HEK293 (cell line): ENCODE data around the gene C16orf86.
A peak's percentile ranks its signal among the peaks of the same experiment; 100 is the strongest.

Source experiments
- CTCF ChIA-PET: fragments of 350-600 bp; formaldehyde crosslinking; extraction: SDS; loops from one replicate; lab custom pipeline; 2021; ENCODE audit warnings: antibody characterized with exemption; lab: Yijun Ruan, JAX
- POLR2A ChIA-PET: fragments of 300-600 bp; formaldehyde crosslinking; extraction: SDS; loops from one replicate; lab custom pipeline; 2020; ENCODE audit warnings: antibody characterized with exemption, inconsistent platforms; lab: Yijun Ruan, JAX
- H3K27ac ChIP-seq: fragments of 200-500 bp; sonication (Bioruptor generic); 2 replicates; pipeline ENCODE4 v1.5.1; 2014; ENCODE audit warnings: low read depth, low read length, control low read depth, inconsistent platforms; ENCODE audit errors: extremely low read depth
- H3K36me3 ChIP-seq, 2 experiments: fragments of 200-500 bp in 1 of 2; sonication (Bioruptor generic) in 1 of 2; 1 replicate in 1 of 2; 2 replicates in 1 of 2; pipeline ENCODE4 v1.5.1; 2014 to 2017; ENCODE audit warnings: inconsistent platforms in 2 of 2, low read length in 2 of 2; ENCODE audit not compliant: control insufficient read depth in 2 of 2, insufficient read depth in 1 of 2
- H3K4me1 ChIP-seq: fragments of 200-500 bp; sonication (Bioruptor generic); 2 replicates; pipeline ENCODE4 v1.5.1; 2014; ENCODE audit warnings: mild to moderate bottlenecking, low read length, inconsistent platforms; ENCODE audit not compliant: control insufficient read depth, insufficient read depth
- H3K4me3 ChIP-seq: 2 replicates; pipeline ENCODE4 v1.5.1; 2011; ENCODE audit warnings: low read depth, mild to moderate bottlenecking, control low read depth, low read length, moderate library complexity
- H3K9me3 ChIP-seq: fragments of 200-500 bp; sonication (Bioruptor generic); 2 replicates; pipeline ENCODE4 v1.5.1; 2014; ENCODE audit warnings: low read depth, low read length, inconsistent platforms; ENCODE audit not compliant: control insufficient read depth, insufficient read depth
- BCL11A ChIP-seq: fragments of 450-650 bp; formaldehyde crosslinking; IDR thresholded peaks from 2 replicates; pipeline ENCODE4 v1.5.1; 2016; ENCODE audit warnings: low read depth, missing biosample characterization, missing genetic modification characterization
- GLIS1 ChIP-seq: fragments of 450-650 bp; formaldehyde crosslinking; IDR thresholded peaks from 2 replicates; pipeline ENCODE4 v1.5.1; 2016; ENCODE audit warnings: missing biosample characterization, missing genetic modification characterization
- SCRT1 ChIP-seq: fragments of 450-650 bp; formaldehyde crosslinking; IDR thresholded peaks from 2 replicates; pipeline ENCODE4 v1.5.1; 2016; ENCODE audit warnings: missing biosample characterization, missing genetic modification characterization, borderline replicate concordance
- SCRT2 ChIP-seq: fragments of 450-650 bp; formaldehyde crosslinking; IDR thresholded peaks from 2 replicates; pipeline ENCODE4 v1.5.1; 2016; ENCODE audit warnings: missing biosample characterization, missing genetic modification characterization
- SETDB1 ChIP-seq: IDR thresholded peaks from one replicate; pipeline ENCODE4 v1.6.1; 2017; ENCODE audit warnings: mild to moderate bottlenecking, low read length, moderate library complexity, mixed read lengths; ENCODE audit not compliant: insufficient read length
- ZBTB17 ChIP-seq: fragments of 450-650 bp; formaldehyde crosslinking; IDR thresholded peaks from 2 replicates; pipeline ENCODE4 v1.5.1; 2016; ENCODE audit warnings: missing biosample characterization, missing genetic modification characterization
- ZBTB21 ChIP-seq: fragments of 450-650 bp; formaldehyde crosslinking; IDR thresholded peaks from 2 replicates; pipeline ENCODE4 v1.5.1; 2017; ENCODE audit warnings: missing biosample characterization, missing genetic modification characterization
- ZBTB49 ChIP-seq: fragments of 450-650 bp; formaldehyde crosslinking; IDR thresholded peaks from 2 replicates; pipeline ENCODE4 v1.5.1; 2016; ENCODE audit warnings: missing biosample characterization, missing genetic modification characterization, low read depth
- ZNF140 ChIP-seq: fragments of 450-650 bp; formaldehyde crosslinking; IDR thresholded peaks from 2 replicates; pipeline ENCODE4 v1.5.1; 2016; ENCODE audit warnings: missing biosample characterization, missing genetic modification characterization
- ZNF148 ChIP-seq: fragments of 450-650 bp; formaldehyde crosslinking; IDR thresholded peaks from 2 replicates; pipeline ENCODE4 v1.5.0; 2017; ENCODE audit warnings: missing biosample characterization, missing genetic modification characterization, borderline replicate concordance
- ZNF157 ChIP-seq: fragments of 450-650 bp; formaldehyde crosslinking; IDR thresholded peaks from 2 replicates; pipeline ENCODE4 v1.5.1; 2016; ENCODE audit warnings: missing biosample characterization, missing genetic modification characterization
- ZNF223 ChIP-seq: fragments of 450-650 bp; formaldehyde crosslinking; IDR thresholded peaks from 2 replicates; pipeline ENCODE4 v1.5.1; 2016; ENCODE audit warnings: missing biosample characterization, missing genetic modification characterization
- ZNF248 ChIP-seq: fragments of 450-650 bp; formaldehyde crosslinking; IDR thresholded peaks from 2 replicates; pipeline ENCODE4 v1.5.1; 2017; ENCODE audit warnings: missing biosample characterization, missing genetic modification characterization
- ZNF514 ChIP-seq: fragments of 450-650 bp; formaldehyde crosslinking; IDR thresholded peaks from 2 replicates; pipeline ENCODE4 v1.5.1; 2016; ENCODE audit warnings: missing biosample characterization, missing genetic modification characterization
- ZNF776 ChIP-seq: fragments of 450-650 bp; formaldehyde crosslinking; IDR thresholded peaks from 2 replicates; pipeline ENCODE4 v1.5.0; 2017; ENCODE audit warnings: missing biosample characterization, missing genetic modification characterization, borderline replicate concordance
- ZNF791 ChIP-seq: fragments of 450-650 bp; formaldehyde crosslinking; IDR thresholded peaks from 2 replicates; pipeline ENCODE4 v1.5.1; 2016; ENCODE audit warnings: missing biosample characterization, missing genetic modification characterization
- ZNF843 ChIP-seq: fragments of 450-650 bp; formaldehyde crosslinking; IDR thresholded peaks from 2 replicates; pipeline ENCODE4 v1.5.1; 2016; ENCODE audit warnings: missing biosample characterization, missing genetic modification characterization
- ZSCAN5A ChIP-seq: fragments of 450-650 bp; formaldehyde crosslinking; IDR thresholded peaks from 2 replicates; pipeline ENCODE4 v1.5.1; 2016; ENCODE audit warnings: missing biosample characterization, missing genetic modification characterization
- ZXDB ChIP-seq: fragments of 450-650 bp; formaldehyde crosslinking; IDR thresholded peaks from 2 replicates; pipeline ENCODE4 v1.5.1; 2016; ENCODE audit warnings: missing biosample characterization, missing genetic modification characterization
- TF ChIP-seq, protein P1 (sequence below): fragments of 450-650 bp; formaldehyde crosslinking; IDR thresholded peaks from 2 replicates; pipeline ENCODE4 v1.5.1; 2017; ENCODE audit warnings: missing biosample characterization, missing genetic modification characterization
- TF ChIP-seq, protein P2 (sequence below): fragments of 450-650 bp; formaldehyde crosslinking; IDR thresholded peaks from 2 replicates; pipeline ENCODE4 v1.5.1; 2016; ENCODE audit warnings: missing biosample characterization, missing genetic modification characterization

C16orf86 gene

DNA sequence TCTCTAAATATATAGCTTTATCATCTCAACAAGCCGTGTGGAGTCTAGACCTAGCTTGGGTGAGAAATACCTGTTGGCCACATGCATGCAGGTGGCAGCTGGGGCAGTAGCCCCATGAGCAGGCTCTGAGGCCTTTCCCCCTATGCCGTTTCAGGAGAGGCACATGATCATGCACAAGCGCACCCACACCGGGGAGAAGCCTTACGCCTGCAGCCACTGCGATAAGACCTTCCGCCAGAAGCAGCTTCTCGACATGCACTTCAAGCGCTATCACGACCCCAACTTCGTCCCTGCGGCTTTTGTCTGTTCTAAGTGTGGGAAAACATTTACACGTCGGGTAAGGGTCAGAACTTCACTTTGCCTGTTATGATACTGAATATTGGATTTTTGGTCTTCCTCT is 38.4 kb upstream of the C16orf86 start:
- ChIA-PET POLR2A (interaction anchor here (0.5 to 0.6 kb wide), 2 partner anchors 45 to 107 kb away, joined by 3 to 4 read pairs; no protein-coding TSS in a partner anchor), CTCF (interaction anchor here (0.6 to 0.9 kb wide), 4 partner anchors 16 to 84 kb away, joined by 3 to 4 read pairs (median 3); no protein-coding TSS in a partner anchor)
- no peak overlapping the region for H3K4me3 ChIP-seq
- no peaks in the 10 kb centered on the region for H3K9me3 ChIP-seq
- no peak for TF ChIP-seq ZBTB17 (tag by site-specific recombination)
- 0 out of 2 replicates have a peak, but pooled peaks have one; percentile 21 for TF ChIP-seq SCRT1 (tag by site-specific recombination)
- TF ChIP-seq SCRT2 (tag by site-specific recombination), result 0 out of 2 replicates have a peak, but pooled peaks have one; percentile 28
- no peak overlapping the region for H3K27ac ChIP-seq
- peaks cover 60 to 75% of the 10 kb centered on the region in 2 experiments for H3K36me3 ChIP-seq
- no peaks in the 10 kb centered on the region for H3K4me1 ChIP-seq

- Histone ChIP-seq H3K27ac (no peak overlapping the region), H3K36me3 (peaks cover 49 to 78% of the 10 kb centered on the region in 2 experiments; a peak in 2 of 3 replicates), H3K9me3 (no peaks in the 10 kb centered on the region), H3K4me3 (no peak overlapping the region), H3K4me1 (no peaks in the 10 kb centered on the region)
- TF ChIP-seq ZNF223 (tag by site-specific recombination), result no peak
- TF ChIP-seq ZBTB21 (tag by site-specific recombination), result no peak
- no peak for TF ChIP-seq ZNF157 (tag by site-specific recombination)
- TF ChIP-seq, protein P1, sequence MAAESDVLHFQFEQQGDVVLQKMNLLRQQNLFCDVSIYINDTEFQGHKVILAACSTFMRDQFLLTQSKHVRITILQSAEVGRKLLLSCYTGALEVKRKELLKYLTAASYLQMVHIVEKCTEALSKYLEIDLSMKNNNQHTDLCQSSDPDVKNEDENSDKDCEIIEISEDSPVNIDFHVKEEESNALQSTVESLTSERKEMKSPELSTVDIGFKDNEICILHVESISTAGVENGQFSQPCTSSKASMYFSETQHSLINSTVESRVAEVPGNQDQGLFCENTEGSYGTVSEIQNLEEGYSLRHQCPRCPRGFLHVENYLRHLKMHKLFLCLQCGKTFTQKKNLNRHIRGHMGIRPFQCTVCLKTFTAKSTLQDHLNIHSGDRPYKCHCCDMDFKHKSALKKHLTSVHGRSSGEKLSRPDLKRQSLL (tag by site-specific recombination), result no peak
- TF ChIP-seq ZBTB49 (tag by site-specific recombination), result no peak
- TF ChIP-seq ZNF791, result no peak
- TF ChIP-seq, protein P2, sequence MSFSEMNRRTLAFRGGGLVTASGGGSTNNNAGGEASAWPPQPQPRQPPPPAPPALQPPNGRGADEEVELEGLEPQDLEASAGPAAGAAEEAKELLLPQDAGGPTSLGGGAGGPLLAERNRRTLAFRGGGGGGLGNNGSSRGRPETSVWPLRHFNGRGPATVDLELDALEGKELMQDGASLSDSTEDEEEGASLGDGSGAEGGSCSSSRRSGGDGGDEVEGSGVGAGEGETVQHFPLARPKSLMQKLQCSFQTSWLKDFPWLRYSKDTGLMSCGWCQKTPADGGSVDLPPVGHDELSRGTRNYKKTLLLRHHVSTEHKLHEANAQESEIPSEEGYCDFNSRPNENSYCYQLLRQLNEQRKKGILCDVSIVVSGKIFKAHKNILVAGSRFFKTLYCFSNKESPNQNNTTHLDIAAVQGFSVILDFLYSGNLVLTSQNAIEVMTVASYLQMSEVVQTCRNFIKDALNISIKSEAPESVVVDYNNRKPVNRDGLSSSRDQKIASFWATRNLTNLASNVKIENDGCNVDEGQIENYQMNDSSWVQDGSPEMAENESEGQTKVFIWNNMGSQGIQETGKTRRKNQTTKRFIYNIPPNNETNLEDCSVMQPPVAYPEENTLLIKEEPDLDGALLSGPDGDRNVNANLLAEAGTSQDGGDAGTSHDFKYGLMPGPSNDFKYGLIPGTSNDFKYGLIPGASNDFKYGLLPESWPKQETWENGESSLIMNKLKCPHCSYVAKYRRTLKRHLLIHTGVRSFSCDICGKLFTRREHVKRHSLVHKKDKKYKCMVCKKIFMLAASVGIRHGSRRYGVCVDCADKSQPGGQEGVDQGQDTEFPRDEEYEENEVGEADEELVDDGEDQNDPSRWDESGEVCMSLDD (tag by site-specific recombination), result no peak
- TF ChIP-seq GLIS1 (tag by site-specific recombination), result no peak
- TF ChIP-seq ZNF776 (tag by site-specific recombination), result no peak
- no peak for TF ChIP-seq SCRT1 (tag by site-specific recombination)
- no peak for TF ChIP-seq ZXDB (tag by site-specific recombination)
- TF ChIP-seq BCL11A, result no peak
- no peak for TF ChIP-seq ZNF140
- no peak for TF ChIP-seq ZSCAN5A (tag by site-specific recombination)
- no peak for TF ChIP-seq SETDB1
- no peak for TF ChIP-seq ZNF248
- TF ChIP-seq ZNF148 (tag by site-specific recombination), result no peak
- no peak for TF ChIP-seq ZNF514 (tag by site-specific recombination)
- TF ChIP-seq ZNF843 (tag by site-specific recombination), result no peak
- ChIA-PET POLR2A (no interaction called here), CTCF (interaction anchor here (0.6 to 1.8 kb wide), 7 partner anchors 9 to 112 kb away, joined by 3 to 5 read pairs (median 4); partner anchors contain the start of gene CARMIL2)
Observed at GRCh38 chr16:67632415-67633172, 34.0 kb upstream of the C16orf86 start.
